ENCODE measurements around the gene GRM7.

Gene GRM7

DNA sequence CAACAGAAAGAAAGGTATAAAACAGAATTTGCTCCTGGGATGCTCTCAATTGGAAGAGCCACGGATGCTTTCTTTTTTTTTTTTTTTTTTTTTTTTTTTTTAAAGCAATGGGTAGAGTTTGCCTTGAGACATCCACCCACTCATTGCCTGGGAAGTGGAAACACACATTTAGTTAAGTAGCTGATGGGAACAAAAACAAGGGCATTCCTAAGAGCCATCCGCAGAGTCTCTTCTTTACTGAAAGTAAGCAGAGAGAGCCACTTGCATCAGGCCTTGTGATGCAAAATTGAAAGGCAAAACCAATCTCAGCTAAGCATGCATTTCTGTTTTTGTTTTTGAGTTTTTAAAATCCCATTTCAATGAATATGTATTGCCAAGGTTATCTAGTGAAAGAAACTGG, 852.8 kb downstream of the GRM7 start:
- no peak for DNase-seq (ENCODE audit: low read depth, low spot score)

DNA sequence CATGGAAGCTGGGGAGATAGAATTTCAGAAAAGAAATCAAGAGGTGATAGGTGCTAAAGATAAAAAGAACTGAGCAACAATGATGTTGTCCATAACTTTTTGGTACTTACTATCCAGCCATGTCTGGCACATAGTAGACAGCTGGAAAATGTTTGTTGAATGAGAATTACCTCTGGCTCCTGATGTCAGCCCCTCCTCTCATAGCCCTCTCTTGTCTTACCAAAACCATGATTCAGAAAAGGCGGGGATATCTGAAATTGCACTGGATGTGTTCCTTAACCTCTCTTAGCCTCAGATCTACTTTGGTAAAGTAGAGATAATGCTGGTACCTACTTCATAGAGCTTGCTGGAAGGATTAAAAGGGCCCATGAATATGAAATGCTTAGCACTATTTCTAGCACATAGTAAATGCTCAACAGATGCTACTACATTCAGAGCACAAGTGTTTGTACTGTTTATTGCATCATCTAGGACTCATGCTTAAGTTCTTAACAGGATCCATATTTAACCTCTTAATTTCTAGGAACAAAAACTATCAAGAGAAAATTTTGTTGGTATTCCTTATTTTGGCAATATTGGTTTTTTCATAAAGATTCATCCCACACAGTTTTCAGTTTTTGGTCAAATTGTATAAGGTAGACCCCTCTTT, 859.9 kb downstream of the GRM7 start:
- DNase-seq (ENCODE audit: low read depth, low spot score) = no peak

DNA sequence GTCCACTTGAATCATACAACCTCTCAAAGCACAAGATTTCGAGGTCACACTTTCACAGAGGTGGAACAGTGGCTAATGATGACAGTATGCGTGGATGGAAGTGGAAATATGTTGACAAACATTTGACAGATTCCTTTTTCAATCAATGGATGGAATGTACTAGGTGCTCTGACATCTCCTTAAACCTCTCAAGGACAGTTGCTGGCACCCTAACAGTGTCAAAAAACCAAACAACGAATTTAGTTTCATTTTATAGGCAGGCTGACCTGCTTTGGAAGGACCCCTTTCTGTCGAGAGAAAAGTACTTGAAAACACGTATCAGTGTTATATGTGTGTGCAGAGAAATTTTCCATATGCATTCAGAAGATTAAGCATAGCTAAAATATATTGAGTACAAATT, 861.0 kb downstream of the GRM7 start:
- DNase-seq (ENCODE audit: low read depth, low spot score) = no peak

DNA sequence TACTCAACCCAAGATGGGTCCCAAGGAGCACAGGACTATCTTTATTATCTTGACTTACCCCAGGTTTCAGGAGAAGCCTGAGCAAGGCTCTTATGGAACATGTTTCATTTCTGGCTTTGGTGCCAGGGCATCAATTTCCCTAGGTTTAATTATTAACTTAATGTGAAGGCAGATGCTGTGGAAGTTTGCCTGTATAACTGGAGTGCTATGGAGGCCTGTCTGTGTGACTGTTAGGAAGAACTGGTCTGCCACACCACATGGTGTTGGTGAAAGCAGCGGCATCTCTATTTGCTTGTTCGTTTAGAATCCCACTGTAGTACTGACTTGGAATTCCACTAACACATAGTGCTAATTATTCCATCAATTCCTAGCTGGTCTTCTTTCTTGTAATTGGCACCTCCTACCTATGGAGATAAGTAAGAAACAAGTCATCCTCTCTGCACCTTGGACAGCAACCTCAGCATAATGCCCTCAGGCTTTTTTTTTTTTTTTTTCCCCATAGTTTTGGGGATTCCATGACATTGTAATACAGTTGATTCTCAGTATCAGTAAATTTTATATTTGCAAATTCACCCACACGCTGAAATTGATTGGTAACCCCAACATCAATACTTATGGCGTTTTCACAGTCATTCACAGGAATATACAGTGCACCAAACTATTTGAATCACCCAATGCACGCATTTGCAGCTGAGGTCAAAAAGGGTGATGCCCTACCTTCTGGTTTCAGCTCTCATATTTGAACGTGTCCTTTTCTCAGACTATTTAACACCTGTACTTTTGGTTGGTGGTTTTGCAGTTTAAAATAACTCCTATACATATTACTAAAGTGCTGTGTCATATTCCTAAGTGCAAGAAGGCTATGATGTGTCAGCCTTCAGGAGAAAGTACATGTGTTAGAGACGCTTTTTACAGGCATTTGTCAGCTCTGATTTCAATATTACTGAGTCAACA, 867.9 kb downstream of the GRM7 start:
- DNase-seq (ENCODE audit: low read depth, low spot score) = no peak

DNA sequence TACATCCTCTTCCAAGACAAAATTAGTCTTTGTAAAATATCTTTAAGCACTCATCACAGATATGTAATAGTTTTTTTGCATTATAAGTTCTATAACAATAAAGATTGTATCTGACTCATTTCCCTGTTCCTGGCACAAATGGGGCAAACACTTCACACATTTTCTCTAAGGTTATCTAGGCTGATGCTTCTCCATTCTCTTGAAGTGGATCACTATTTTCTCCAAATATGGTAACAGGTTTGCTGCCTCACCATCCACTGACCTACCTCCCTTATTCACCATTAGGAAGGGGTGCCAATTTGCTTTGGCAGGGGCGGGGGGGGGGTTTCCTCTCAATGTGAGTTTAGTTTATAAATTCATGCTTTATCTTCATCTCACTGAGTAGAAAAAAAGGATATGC, 873.0 kb downstream of the GRM7 start:
- DNase-seq (ENCODE audit: low read depth, low spot score) = no peak

DNA sequence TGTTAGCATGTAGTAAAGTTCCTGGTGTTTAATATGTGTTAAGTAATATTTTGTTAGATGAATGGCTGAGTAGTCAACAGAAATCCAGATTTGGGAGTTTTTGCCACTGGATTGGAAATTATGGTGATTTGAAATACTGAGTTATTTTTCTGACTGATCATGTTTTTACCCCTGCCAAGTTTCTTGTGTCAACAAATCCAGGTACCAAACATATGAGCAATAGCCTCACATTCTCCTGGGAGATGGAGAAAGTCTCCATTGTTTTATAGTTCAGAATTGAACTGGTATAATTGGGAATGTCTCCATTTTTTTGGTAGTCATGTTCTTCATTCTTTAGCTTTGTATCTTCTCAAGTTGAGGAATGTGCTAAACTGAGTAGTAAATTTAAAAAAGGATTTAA, 873.5 kb downstream of the GRM7 start:
- no peak for DNase-seq (ENCODE audit: low read depth, low spot score)

DNA sequence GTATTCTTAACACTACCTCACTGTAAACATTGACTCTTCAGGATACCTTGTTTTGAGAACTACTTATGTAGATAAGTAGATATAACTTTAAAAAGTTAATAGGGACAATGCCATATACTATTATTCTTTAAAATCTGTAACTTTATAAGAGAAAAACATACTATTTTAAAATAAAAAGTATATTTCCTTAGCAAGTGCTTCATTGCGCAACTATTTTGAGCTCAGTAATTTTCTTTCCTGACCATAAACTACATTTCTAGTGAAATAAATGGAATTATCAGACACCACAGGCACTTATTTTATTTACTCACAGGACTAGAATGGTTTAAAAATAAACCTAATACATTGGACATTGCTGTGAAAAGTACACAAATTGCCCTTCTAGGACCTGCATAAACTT, 876.3 kb downstream of the GRM7 start:
- no peak for DNase-seq (ENCODE audit: low read depth, low spot score)

DNA sequence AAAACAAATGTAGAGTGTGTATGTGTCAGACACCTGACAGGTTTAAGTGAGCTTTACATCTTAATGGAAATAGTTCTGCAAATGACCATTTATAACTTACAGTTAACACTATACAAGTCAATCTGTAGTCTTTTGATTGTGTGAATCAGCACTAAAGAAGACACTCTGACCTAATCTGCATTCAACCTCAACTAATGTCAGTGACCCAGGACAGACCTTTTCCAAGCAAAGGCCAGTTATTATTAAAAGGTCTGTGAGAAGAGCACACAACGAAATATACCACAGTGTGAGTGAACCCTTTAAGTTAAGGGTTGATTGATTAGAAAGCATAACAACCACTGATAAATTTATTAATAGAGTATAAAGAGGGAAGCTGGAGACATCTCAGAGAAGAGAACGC, 878.8 kb downstream of the GRM7 start:
- no peak for DNase-seq (ENCODE audit: low read depth, low spot score)

DNA sequence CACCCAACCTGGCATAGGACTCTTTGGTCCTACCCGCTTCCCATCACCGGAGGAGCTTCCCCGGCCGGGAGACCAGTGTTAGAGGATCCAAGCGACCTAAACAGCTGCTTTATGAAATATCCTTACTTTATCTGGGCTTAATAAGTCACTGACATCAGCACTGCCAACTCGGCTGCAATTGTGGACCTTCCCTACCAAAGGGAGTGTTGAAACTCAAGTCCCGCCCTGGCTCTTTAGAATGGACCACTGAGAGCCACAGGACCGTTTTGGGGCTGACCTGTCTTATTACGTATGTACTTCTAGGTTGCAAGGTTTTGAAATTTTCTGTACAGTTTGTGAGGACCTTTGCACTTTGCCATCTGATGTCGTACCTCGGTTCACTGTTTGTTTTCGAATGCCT, 879.5 kb downstream of the GRM7 start:
- no peak for DNase-seq (ENCODE audit: low read depth, low spot score)

DNA sequence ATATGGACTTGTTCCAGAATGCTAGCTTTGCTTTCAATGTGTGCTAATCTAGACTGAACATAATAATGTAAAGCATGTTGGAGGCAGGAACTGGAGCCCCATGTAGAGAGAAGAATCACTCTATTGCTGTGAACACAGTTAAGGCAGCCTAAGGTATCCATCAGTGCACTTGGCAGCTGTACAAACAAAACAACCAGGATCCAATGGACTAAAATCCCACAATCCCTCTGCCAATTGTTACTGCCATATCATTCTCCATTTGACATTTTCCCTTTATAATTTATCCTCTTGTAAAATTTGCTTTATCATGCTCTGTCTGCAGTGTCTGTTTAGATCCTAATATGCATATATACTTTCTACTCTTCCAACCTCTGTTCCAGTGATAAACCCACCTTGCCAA, 883.9 kb downstream of the GRM7 start:
- no peak for DNase-seq (ENCODE audit: low read depth, low spot score)

DNA sequence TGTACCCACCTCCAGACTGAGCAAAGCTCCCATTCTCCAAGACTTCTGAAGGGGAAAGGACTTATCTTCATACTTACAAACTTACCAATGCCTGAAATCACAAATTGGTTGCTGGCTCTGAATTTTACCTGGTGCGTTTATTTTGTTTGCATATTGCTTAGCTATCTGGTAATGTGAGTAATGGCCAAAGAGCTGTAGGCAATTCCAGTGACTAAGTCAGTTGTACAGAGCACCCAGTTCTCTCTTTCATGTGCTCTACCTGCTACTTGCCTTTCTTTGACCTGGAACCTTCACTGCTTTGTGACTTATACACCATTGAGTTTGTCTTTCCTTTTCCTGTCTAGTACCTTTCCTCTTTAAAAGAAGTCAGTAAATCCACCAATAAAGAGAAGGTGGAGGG, 884.8 kb downstream of the GRM7 start:
- no peak for DNase-seq (ENCODE audit: low read depth, low spot score)

DNA sequence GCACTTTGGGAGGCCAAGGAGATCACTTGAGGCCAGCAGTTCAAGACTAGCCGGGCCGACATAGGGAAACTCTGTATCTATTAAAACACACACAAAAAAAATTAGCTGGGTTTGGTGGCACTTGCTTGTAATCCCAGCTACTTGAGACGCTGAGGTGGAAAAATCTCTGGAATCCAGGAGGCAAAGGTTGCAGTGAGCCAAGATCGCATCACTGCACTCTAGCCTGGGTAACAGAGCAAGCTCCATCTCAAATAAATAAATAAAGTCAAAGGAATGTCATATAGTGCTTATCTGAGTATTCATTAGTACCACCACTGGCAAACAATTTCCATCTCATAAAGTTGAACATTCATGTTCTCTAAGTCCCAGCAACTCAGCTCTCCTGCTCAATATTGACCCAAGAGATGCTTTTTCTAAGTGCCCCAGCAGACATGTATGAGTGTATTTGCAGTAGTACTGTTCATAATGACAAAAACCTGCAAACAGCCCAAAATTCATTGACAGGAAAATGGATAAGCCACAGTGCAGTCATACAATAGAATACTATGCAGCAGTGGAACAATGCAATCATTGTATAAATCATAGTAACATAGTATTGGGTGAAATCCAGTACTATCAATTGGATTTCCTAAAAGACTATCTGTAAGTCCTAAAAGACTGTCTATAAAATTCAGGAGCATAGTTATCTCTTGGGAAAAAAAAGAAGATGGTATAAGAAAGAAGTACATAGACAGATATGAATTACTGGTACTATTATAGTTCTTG, 889.2 kb downstream of the GRM7 start:
- DNase-seq (ENCODE audit: low read depth, low spot score) = no peak

DNA sequence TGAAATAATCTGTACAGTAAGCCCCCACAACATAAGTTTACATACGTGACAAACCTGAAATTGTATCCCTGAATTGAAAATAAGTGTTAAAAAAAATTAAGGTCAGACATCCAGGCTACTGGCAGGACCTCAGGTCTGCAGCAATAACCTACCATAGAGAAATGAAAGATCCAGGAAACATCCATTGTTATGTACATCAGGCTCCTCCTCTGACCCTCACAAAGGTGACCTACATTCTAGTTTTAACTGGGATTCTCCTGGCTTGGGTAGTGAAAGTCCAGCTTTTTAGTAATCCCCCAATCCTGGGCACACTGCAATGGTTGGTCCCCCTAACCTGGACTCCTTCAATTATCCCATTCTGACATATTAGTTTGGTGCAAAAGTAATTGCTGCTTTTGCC, 891.1 kb downstream of the GRM7 start:
- no peak for DNase-seq (ENCODE audit: low read depth, low spot score)

DNA sequence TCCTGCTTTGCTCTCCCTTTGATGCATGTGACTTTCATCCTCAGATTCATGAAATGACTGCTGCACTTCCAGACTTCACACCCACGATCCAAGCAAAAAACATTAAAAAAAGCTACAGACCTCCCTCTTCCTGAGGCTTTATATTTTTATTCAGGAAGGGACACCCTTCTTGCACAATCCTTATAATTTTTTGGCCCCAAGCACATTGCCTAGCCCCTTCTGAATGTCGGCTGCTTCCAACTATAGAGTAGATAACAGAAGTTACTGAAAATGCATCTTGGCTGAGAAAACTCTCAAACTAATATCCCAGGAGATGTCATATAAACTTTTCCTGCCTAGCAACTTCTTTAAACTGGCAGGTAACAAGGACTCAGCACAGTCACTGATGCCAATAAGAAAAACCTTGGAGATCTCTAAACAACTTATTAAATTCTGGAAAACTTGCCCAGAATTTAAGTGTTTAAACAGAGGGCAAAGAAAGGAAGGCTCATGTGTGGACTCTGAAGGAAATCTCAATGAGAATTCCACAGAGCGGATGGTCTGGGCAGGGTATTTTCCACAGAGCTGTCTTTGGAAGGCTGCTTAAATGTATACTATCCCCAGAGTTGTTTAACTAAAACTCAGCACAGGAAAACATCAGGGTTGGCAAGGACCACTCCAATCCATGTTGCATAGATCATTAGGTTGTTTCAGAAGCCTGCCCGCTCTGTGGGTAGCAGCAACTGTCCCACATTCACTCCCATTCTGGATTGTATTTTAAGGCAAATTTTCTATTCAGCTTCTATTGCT, 893.9 kb downstream of the GRM7 start:
- DNase-seq (ENCODE audit: low read depth, low spot score) = no peak

DNA sequence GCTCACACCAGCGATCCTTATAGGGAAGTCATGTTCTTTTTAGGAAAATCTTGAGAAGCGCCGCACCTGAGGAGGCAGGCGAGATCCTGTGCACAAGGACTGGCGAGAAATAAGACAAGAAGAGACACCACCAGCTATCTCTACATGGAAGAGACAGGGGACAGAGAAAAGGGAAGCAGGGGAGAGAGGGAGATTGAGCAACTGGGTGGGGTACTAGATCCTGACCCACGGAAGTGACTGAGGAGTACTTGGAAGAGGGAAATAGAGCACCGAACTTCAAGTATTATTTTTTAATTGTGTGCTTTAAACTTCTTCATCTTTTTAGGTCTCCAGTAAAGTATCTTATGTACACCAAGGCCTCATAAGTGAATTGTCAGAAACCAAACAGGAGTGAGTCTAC, 898.7 kb downstream of the GRM7 start:
- DNase-seq (ENCODE audit: low read depth, low spot score) = no peak

DNA sequence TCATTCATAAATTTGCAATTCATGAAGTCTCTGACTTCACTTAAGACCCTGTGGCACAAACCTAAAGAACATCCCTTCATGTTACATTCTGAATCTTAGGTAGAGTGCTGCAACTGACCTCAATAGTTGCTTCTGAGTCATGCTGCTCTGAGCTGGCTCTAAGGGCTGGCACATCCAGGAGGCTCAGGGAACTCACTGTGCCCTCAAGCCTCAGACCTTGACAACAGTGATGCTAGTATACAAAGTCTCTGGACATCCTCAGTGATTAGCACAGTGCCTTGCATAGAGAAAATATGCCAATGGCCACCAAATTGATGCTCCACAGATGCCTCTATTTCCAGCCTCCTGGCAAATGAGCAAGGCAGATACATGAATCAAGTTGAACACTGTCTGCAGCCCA, 899.8 kb downstream of the GRM7 start:
- no peak for DNase-seq (ENCODE audit: low read depth, low spot score)

DNA sequence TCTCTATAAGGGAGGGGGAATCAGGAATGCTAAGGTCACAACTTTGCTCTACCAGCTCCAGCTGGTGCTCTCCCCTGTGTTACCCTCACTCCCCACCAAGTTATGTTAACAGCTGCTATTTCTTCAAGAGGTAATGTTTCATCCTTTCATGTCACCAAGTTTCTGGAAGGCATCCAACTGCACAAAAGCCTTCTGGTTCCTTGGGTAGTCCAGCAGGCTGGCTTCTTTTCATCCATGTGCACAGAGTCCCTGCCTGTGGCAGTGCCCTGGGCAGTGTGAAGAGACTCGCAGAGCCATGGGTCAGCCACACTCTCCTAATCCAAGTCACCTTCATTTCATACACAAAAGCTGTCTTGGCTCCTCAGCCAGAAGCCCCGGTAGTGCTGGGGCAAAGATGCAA, 903.2 kb downstream of the GRM7 start:
- DNase-seq (ENCODE audit: low read depth, low spot score) = no peak

DNA sequence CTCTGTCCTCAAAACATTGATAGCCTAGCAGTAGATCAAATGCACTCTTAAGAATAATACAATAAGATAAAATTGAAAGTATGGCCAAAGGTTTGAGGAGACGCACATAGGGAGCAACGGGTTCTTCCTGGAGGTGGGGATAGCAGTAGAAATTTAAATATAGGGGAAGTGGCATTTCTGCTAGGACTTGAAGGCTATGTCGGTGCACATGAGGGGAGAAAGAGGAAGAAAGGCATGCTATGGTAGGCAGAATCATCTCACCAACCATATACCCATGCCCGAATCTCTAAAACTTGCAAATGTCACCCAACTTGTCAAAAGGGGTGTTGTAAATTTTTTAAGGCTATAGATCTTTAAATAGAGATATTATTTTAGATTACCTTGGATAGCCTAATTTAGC, 905.6 kb downstream of the GRM7 start:
- DNase-seq (ENCODE audit: low read depth, low spot score) = no peak

DNA sequence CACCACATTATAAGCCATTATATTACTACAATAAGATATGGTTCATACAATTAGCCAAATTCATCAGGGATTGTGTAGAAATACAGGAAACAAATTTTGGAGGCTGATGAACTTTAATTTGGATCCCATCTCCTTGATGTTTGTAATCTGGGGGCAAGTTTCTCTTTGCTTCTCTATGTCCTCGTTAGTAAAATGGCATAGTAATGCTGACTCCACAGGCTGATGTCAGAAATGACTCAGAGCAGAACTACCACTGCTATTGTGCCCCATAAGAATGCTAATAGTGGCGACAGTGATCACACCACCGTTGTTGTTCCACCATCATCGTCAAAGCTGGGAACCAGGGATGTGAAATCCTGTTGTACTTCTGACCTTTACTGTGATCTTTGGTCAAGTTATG, 918.4 kb downstream of the GRM7 start:
- DNase-seq (ENCODE audit: low read depth, low spot score) = no peak

DNA sequence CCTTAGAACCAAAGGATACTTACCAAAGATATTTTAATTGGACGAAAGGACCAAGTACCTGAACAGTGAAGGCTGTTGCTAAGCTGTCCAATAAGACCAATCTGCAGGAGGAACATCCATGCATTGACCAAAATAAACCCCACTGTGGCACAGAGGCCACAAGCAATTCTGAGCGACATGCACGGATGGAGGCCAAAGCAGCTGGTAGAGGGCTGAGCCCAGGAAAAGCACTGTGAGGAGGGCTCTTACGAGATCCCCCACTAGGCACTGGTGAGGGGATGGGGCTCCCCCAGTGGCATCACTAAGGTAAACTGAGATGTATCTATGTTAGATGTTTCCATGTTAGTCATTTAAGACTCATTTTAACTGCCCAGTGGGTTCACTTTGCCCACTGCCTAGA, 920.5 kb downstream of the GRM7 start:
- no peak for DNase-seq (ENCODE audit: low read depth, low spot score)

All from activated CD4-positive, CD25-positive, alpha-beta regulatory T cell treated with anti-CD3 and anti-CD28 coated beads, Interleukin-2, amount 50 U/mL, for 16 hours (primary cell).